Subcutaneous adipose tissue (tissue), 4 donors: ENCODE data around the gene ANP32A. TPM values are rescaled to one million over a fixed set of nuclear protein-coding genes. Genes with fewer than 3 reads are reported as not detected.

Source experiments
- total RNA-seq, 4 donors: library from RNA; depleted of rRNA; stranded (reverse); fragments of >200 nt; gene quantifications; one replicate each; pipeline ENCODE4 v1.1.0, GENCODE V29; 2016
- TF ChIP-seq, protein P1 (sequence below): fragments of 450-650 bp; IDR thresholded peaks from one replicate; pipeline ENCODE4 v1.5.1; 2016; ENCODE audit warnings: low read depth, mild to moderate bottlenecking, control low read depth, antibody characterized with exemption, moderate library complexity

Gene ANP32A
- total RNA-seq, 4 donors from 2014 or later = 55.9 to 88.2 (median 66.2) TPM

DNA sequence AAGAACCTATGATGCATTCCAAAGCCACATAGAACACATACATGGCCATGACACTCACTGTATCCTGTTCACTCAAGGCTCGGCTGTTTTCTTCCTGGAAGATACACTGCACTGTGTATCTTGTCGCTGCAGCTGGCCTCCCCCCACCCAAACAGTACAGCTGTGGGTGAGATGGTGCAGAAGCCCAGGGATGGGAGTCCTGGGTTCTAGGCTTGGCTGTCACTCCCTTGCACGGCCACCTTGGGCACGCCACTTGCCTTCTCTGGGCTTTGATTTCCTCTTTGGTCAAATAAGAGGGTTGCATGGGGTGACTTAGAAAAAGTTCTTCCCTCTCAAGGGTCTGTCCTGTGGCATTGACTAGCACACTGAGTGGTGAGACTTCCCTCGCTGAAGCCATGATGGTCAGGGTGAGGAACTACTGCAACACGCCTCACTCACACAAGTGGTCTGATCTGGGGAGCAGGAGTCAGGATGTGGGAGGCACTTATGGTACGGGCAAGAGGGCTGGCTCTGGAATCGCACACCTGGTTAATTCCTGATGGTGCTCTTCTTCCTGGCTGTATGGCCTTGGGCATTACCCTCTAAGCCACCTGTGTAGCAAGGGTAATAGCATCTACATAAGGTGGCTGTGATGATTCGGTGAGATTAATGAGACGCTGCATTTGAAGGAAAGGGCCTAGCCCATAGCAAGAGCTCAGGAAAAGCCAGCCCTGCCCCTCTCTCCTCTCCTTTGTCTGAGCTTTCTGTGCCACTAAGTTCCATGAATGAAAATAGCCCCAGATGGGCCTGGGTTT lies 44.0 kb downstream of the ANP32A start:
- TF ChIP-seq, protein P1, sequence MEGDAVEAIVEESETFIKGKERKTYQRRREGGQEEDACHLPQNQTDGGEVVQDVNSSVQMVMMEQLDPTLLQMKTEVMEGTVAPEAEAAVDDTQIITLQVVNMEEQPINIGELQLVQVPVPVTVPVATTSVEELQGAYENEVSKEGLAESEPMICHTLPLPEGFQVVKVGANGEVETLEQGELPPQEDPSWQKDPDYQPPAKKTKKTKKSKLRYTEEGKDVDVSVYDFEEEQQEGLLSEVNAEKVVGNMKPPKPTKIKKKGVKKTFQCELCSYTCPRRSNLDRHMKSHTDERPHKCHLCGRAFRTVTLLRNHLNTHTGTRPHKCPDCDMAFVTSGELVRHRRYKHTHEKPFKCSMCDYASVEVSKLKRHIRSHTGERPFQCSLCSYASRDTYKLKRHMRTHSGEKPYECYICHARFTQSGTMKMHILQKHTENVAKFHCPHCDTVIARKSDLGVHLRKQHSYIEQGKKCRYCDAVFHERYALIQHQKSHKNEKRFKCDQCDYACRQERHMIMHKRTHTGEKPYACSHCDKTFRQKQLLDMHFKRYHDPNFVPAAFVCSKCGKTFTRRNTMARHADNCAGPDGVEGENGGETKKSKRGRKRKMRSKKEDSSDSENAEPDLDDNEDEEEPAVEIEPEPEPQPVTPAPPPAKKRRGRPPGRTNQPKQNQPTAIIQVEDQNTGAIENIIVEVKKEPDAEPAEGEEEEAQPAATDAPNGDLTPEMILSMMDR = no peak

DNA sequence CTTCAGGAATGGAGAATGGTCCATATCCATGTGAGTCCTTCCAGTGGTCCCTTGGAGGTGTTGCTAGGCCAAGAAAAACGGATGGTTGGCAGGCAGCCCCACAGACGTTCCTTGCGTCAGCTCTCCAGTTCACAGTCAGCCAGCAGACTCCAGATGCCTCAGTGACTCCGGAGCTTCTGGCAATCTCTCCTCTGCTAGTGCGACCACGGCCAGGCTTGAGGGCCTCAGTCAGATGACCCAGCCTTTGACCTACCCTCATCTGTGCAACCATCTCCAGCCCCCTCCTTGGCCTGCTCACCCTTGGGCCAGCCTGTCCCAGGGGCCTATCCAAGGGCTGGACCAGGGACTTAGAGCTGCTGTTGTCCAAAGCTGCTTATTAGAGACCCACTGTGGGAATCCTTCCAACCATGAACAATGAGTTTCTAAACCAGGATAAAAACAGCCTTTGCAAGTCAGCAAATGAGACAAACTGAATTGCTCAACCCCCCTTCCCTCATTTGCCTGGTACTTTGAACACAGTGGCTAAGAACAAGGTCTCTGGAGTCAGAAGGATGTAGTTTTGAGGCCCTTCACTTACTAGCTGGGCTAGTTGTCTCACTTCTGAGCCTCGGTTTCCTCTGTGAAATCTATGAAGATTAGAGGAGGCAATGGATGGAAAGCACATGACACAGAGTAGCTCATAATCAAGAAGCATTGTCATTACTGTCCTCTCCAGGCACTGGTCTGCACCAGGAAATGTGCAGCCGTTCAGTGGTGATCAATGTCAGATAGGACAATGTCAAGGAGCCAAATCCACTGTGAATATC lies 44.8 kb downstream of the ANP32A start:
- TF ChIP-seq, protein P1 = no peak

DNA sequence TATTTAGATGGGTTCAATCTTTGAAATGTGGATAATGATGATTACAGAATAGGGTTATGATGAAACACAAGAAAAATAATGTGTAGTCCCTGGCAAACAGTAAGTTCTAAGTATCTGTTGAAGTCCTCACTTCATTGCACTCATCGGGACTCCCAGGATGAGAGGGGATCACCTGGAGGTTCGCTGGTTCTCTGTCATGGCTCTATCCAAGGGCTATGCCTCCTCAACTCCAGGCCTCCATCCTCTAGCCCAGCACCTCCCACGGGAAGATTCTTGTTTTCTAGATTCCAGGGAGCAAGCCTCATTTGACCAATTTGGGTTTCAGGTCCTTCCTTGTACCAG lies 45.5 kb downstream of the ANP32A start:
- TF ChIP-seq, protein P1 = no peak

DNA sequence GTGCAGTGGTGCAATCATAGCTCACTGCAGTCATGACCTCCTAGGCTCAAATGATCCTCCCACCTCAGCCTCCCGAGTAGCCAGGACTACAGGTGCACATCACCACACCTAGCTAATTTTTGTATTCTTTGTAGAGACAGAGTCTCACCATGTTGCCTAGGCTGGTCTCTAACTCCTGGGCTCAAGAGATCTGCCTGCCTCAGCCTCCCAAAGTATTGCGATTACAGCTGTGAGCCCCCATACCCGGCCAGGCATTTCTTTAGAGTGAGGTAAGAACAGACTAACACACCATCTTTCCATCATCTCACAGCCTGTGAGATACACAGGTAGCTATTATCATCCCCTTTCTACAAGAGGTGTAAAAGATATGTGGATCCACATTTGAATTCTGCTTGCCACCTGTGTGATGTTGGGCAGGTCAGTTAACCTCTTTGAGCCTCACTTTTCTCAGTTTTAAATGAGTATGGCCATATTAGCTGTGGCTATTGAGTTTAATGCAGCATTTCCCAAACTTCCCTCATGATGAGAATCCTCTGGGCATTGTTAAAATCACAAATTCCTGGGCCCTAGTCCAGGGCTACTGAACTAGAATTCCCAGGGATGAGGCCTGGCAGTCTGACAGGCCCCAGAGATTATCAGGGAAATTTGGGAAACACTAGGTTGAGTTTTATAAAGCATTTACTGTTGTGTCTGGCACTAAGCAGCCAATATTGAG lies 46.0 kb downstream of the ANP32A start:
- TF ChIP-seq, protein P1 = no peak

DNA sequence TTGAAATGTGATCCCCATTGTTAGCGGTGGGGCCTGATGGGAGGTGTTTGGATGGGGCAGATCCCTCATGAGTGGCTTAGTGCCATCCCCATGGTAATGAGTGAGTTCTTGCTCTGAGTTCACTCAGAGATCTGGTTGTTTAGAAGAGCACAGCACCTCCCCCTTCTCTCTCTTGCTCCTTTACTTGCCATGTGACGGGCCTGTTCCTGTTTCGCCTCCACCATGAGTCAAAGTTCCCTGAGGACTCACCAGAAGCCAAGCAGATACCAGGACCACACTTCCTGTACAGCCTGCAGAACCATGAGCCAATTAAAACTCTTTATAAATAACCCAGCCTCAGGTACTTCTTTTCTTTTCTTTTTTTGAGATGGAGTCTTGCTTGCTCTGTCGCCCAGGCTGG lies 46.6 kb downstream of the ANP32A start:
- TF ChIP-seq, protein P1 = no peak

DNA sequence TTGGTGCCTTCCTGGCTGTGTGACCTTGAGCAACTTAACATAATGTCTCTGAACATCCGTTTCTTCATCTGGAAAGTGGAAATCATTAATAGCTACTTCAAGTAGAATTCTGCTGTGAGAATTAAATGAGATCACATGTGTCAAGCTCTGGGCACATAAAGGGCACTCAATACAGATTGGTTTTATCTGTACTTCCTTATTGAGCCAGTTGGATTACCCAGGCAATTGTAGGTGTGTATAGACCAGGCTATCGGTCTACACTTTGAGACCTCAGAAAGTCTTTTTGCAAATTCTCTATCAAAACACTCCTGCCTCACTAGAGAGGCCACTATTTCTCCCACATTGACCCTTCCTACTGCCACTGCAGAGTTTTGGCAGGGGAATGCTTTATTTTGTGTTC lies 47.7 kb downstream of the ANP32A start:
- TF ChIP-seq, protein P1 = no peak

DNA sequence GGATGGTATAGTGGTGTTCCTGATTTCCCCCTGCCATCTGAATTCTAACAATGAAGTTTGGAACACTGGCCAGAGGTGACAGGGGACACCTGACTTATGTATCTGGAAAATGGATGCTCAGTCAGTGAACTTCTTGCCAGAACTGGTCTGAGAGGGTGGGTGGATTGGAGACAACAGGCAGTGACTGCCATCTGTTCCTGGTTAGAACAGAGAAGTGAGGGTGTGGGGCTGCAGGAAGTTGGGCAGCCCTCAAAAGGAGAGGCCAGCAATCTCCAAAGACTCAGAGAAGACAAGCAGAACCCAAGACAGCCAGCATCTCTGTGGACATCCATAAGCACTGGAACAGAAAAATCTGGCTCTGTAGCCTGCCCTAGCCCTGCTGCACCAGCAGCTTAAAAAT lies 50.5 kb downstream of the ANP32A start:
- TF ChIP-seq, protein P1 = no peak
